ENCODE data around the gene SMG1.
A peak's percentile ranks its signal among the peaks of the same experiment; 100 is the strongest.
"Not testable (repeated sequence)": the region's sequence is repeated elsewhere in the genome, so short reads cannot be mapped to it uniquely, and the experiment has no call there.

Gene SMG1

DNA sequence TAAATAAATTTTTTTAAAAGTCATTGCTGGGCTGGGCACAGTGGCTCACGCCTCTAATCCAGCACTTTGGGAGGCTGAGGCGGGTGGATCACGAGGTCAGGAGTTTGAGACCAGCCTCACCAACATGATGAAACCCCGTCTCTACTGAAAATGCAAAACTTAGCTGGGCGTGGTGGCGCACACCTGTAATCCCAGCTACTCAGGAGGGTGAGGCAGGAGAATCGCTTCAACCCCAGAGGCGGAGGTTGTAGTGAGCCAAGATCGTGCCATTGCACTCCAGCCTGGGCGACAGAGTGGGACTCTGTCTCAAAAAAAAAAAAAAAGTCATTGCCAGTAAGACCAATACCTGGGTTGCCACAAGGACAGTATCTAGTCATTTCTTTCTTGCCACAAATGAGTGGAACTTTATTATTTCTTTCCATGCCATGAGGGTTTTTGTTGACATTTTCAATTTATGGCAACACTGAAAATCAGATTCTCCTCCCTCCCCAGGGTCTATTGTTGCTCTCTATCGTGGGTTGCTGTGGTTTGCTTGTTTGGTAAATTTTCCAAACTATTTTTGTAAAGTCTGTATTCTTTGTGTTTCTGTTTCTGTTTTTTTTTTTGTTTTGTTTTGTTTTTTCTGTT lies 155.8 kb downstream of the SMG1 start:
- not testable (repeated sequence) for H3K79me2 ChIP-seq (ENCODE audit: low read length); H3K27me3 ChIP-seq (replicated peaks; ENCODE audit: insufficient read depth, low read length); H3K27ac ChIP-seq (ENCODE audit: low read length); H3K9me3 ChIP-seq (replicated peaks; ENCODE audit: insufficient read depth, low read length); H3K4me1 ChIP-seq (ENCODE audit: low read length); H3K9ac ChIP-seq (ENCODE audit: low read length); H2AFZ ChIP-seq (ENCODE audit: low read length); H3K4me2 ChIP-seq (ENCODE audit: low read depth, low read length); H3K4me3 ChIP-seq (ENCODE audit: low read length); H3K9me2 ChIP-seq (replicated peaks; ENCODE audit: insufficient read depth, low read length); DNase-seq; H3K36me3 ChIP-seq (replicated peaks; ENCODE audit: insufficient read depth, low read length); H4K20me1 ChIP-seq (ENCODE audit: insufficient read depth, low read length); H3F3A ChIP-seq (ENCODE audit: insufficient read depth, low read length)

DNA sequence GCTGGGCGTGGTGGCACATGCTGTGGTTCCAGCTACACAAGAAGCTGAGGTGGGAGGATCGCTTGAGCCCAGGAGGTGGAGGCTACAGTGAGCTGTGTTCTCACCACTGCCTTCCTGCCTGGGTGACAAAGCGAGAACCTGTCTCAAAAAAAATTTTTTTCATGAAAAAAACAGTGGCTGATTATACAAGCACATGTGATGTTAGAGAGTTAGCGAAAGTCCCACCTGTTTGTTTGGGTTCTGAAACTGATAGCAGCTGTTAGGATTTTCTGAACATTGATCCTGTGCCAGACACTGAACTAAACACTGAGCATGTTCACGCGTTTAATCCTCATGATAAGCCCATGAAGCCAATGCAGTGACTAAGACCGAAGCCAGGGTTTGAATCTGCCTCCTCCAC lies 159.0 kb downstream of the SMG1 start:
- not testable (repeated sequence) for H3K4me1 ChIP-seq (ENCODE audit: low read length); H3K4me2 ChIP-seq (ENCODE audit: low read depth, low read length); H3K9me2 ChIP-seq (replicated peaks; ENCODE audit: insufficient read depth, low read length); H3K27ac ChIP-seq (ENCODE audit: low read length); H4K20me1 ChIP-seq (ENCODE audit: insufficient read depth, low read length); H3K9me3 ChIP-seq (replicated peaks; ENCODE audit: insufficient read depth, low read length); H3F3A ChIP-seq (ENCODE audit: insufficient read depth, low read length); H3K4me3 ChIP-seq (ENCODE audit: low read length); H3K27me3 ChIP-seq (replicated peaks; ENCODE audit: insufficient read depth, low read length); H3K36me3 ChIP-seq (replicated peaks; ENCODE audit: insufficient read depth, low read length); H3K9ac ChIP-seq (ENCODE audit: low read length); H3K79me2 ChIP-seq (ENCODE audit: low read length); H2AFZ ChIP-seq (ENCODE audit: low read length)
- peak; percentile 91 for DNase-seq

DNA sequence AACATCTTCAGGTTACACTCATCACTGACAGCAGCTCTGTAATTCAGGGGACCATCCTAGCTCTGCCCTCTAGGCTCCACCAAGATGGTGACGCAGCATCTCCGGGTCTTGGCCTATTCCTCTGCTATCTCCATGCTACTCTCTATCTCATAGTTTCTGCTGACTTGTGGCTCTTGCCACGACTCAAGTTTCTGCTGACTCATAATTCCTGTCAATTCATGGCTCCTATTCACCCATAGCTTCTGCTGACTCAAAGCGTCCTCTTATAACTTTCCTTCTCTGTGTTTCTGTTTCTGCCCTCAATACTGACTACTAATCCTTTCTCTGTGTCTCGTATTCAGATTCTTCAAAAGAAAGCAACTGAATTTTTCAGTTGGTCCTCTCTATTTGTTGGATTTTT lies 163.5 kb downstream of the SMG1 start:
- not testable (repeated sequence) for H3K4me3 ChIP-seq (ENCODE audit: low read length); H3F3A ChIP-seq (ENCODE audit: insufficient read depth, low read length); H3K9me3 ChIP-seq (replicated peaks; ENCODE audit: insufficient read depth, low read length); H3K4me2 ChIP-seq (ENCODE audit: low read depth, low read length); H3K79me2 ChIP-seq (ENCODE audit: low read length); DNase-seq; H4K20me1 ChIP-seq (ENCODE audit: insufficient read depth, low read length); H3K27ac ChIP-seq (ENCODE audit: low read length); H3K36me3 ChIP-seq (replicated peaks; ENCODE audit: insufficient read depth, low read length); H3K4me1 ChIP-seq (ENCODE audit: low read length); H3K9me2 ChIP-seq (replicated peaks; ENCODE audit: insufficient read depth, low read length); H3K27me3 ChIP-seq (replicated peaks; ENCODE audit: insufficient read depth, low read length); H2AFZ ChIP-seq (ENCODE audit: low read length); H3K9ac ChIP-seq (ENCODE audit: low read length)

DNA sequence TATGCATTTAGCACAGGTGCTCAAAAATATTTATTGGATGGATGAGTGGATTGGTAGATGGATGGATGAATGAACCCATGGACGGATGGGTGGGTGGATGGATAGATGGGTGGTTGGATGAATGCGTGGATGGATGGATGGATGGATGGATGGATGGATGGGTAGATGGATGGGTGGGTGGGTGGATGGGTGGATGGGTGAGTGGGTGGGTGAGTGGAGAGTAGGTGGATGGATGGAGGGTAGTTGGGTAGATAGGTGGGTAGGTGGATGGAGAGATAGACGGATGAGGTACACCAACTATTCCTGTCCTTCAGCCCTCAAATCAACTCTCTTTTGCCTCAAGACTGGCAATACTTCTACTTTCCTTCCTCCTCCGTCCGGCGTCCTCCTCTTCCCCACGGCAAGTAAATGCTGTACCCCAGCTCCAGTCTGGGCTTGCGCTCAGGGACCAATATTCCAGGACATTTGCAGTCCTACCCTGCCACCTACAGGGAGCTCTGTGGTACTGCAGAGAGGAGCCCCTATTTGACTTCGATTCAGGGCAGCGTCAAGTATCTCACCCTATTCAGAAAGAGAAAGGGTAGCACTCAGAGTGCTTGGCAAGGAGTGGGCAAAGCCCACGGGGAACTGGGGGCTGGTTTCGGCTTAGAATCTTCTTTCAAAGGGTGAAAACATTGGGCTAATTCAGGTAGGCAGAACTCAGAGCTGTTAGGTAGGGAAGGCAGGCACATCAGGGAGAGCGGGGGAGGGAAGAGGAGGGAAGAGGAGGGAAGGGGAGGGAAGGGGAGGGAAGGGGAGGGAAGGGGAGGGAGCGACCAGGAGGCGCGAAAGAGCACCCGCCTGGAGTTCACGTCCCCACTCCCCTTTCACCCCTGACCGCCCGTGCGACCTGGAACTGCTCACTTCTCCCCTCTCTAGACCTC lies 166.3 kb downstream of the SMG1 start:
- H3K27ac ChIP-seq (ENCODE audit: low read length); H3K36me3 ChIP-seq (replicated peaks; ENCODE audit: insufficient read depth, low read length); H3K27me3 ChIP-seq (replicated peaks; ENCODE audit: insufficient read depth, low read length); H3K9me3 ChIP-seq (replicated peaks; ENCODE audit: insufficient read depth, low read length); H3K4me3 ChIP-seq (ENCODE audit: low read length); H3K4me2 ChIP-seq (ENCODE audit: low read depth, low read length); DNase-seq; H4K20me1 ChIP-seq (ENCODE audit: insufficient read depth, low read length); H3F3A ChIP-seq (ENCODE audit: insufficient read depth, low read length); H2AFZ ChIP-seq (ENCODE audit: low read length); H3K79me2 ChIP-seq (ENCODE audit: low read length); H3K4me1 ChIP-seq (ENCODE audit: low read length); H3K9ac ChIP-seq (ENCODE audit: low read length); H3K9me2 ChIP-seq (replicated peaks; ENCODE audit: insufficient read depth, low read length): not testable (repeated sequence)
- TF ChIP-seq, protein P1, sequence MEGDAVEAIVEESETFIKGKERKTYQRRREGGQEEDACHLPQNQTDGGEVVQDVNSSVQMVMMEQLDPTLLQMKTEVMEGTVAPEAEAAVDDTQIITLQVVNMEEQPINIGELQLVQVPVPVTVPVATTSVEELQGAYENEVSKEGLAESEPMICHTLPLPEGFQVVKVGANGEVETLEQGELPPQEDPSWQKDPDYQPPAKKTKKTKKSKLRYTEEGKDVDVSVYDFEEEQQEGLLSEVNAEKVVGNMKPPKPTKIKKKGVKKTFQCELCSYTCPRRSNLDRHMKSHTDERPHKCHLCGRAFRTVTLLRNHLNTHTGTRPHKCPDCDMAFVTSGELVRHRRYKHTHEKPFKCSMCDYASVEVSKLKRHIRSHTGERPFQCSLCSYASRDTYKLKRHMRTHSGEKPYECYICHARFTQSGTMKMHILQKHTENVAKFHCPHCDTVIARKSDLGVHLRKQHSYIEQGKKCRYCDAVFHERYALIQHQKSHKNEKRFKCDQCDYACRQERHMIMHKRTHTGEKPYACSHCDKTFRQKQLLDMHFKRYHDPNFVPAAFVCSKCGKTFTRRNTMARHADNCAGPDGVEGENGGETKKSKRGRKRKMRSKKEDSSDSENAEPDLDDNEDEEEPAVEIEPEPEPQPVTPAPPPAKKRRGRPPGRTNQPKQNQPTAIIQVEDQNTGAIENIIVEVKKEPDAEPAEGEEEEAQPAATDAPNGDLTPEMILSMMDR (IDR thresholded peaks at IDR 0.05; ENCODE audit: low read length) = peak; percentile 42

DNA sequence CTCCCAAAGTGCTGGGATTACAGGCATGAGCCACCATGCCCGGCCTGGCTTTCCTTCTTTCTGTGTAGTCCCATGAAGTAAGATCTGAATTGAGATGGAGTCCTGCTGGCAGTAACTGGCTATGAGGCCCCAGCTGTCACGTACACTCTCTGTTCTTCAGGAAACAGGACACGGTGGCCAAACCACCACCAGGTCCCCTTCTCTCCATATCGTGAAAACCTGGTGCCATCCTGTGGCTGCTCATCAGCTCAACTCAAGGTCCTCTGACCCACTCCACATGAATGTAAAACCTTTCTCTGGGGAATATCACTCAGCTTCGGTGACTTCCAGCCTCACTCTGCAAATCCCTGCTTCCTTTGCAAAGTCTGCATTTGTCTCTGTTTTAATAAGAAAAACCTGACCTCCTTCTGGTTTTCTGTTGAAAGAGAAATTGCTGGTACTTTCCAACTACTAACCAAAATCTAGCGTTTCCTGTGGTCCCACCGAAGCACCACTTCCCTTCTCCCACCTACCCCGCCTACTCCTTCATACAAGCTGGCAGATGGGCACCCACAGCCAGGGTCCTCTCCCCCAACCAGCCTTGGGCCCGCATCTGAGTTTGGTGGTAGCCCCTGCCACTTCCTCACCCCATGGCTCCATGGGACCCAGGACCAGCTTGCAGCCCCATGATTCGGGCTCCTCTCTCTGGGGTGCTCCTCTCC lies 168.1 kb downstream of the SMG1 start:
- H3K4me1 ChIP-seq (ENCODE audit: low read length); H3K9me3 ChIP-seq (replicated peaks; ENCODE audit: insufficient read depth, low read length); H3F3A ChIP-seq (ENCODE audit: insufficient read depth, low read length); H3K4me2 ChIP-seq (ENCODE audit: low read depth, low read length); H3K27me3 ChIP-seq (replicated peaks; ENCODE audit: insufficient read depth, low read length); H3K4me3 ChIP-seq (ENCODE audit: low read length); H3K27ac ChIP-seq (ENCODE audit: low read length); H3K9me2 ChIP-seq (replicated peaks; ENCODE audit: insufficient read depth, low read length); DNase-seq; H2AFZ ChIP-seq (ENCODE audit: low read length); H3K9ac ChIP-seq (ENCODE audit: low read length); H3K79me2 ChIP-seq (ENCODE audit: low read length); H3K36me3 ChIP-seq (replicated peaks; ENCODE audit: insufficient read depth, low read length); H4K20me1 ChIP-seq (ENCODE audit: insufficient read depth, low read length): not testable (repeated sequence)

DNA sequence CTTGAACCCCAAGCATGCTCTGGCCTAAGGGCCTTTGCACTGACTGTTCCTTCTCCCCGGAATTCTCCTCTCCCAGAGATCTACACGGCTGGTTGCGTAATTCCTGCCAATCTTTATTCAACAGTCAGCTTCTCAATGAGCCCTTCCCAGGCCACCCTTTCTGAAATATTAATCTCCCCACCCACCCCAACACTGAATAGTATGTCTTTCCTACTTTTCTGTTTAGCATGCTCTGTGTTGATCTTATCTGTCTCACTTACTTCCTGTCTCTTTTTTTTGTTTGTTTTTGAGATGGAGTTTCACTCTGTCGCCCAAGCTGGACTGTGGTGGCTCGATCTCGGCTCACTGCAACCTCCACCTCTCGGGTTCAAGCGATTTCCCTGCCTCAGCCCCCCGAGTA lies 169.6 kb downstream of the SMG1 start:
- H3K9me3 ChIP-seq (replicated peaks; ENCODE audit: insufficient read depth, low read length); H3K4me3 ChIP-seq (ENCODE audit: low read length); H3K79me2 ChIP-seq (ENCODE audit: low read length); H3K4me1 ChIP-seq (ENCODE audit: low read length); H3K27ac ChIP-seq (ENCODE audit: low read length); H3F3A ChIP-seq (ENCODE audit: insufficient read depth, low read length); DNase-seq; H3K9ac ChIP-seq (ENCODE audit: low read length); H2AFZ ChIP-seq (ENCODE audit: low read length); H3K36me3 ChIP-seq (replicated peaks; ENCODE audit: insufficient read depth, low read length); H3K27me3 ChIP-seq (replicated peaks; ENCODE audit: insufficient read depth, low read length); H3K9me2 ChIP-seq (replicated peaks; ENCODE audit: insufficient read depth, low read length); H3K4me2 ChIP-seq (ENCODE audit: low read depth, low read length); H4K20me1 ChIP-seq (ENCODE audit: insufficient read depth, low read length): not testable (repeated sequence)

All from MM.1S (cell line).